ENCODE measurements around the gene USPL1.
"Not testable (repeated sequence)": the region's sequence is repeated elsewhere in the genome, so short reads cannot be mapped to it uniquely, and the experiment has no call there.

The USPL1 gene

GRCh38 chr13:30616927-30617314 lies 799 bp upstream of the USPL1 start:
- peak; percentile 92 for DNase-seq

GRCh38 chr13:30618186-30618929 lies 638 bp downstream of the USPL1 start:
- DNase-seq = peak; percentile 20

DNA sequence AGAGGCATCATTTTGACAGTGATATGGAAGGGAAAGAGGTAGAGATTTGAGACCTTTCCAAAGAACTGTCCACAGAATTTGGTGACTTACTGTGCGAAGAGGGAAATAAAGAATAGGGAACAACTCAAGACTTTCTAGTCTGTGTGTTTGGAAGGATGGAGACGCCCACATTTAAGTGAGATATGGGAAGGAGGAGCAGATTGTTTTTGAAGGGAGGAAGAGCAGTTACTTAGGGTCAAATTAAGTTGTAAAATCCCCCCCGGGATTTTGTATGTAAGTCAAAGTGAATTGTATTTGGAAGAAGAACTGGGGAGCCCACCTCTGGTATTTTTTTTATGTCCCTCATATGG lies 1.2 kb downstream of the USPL1 start:
- DNase-seq = no peak

DNA sequence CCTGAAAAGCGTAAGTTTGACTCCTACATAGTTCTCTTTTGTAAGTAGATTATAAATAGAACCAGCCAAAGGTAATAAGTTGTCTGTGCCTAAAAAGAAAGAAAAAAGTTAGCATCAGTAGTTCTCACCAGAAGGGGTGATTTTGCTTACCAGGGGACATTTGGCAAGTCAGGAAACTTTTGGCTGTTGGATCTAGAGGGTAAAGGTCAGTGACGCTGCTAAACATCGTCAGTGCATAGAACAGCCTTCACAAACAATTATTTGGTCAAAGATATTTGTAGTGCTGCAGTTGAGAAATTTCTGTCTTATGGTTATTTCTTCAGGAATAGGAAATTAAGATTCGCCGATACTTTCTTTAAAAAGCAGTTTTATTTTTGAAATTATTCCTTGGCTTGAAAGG lies 2.0 kb downstream of the USPL1 start:
- no peak for DNase-seq

- no peak for DNase-seq
Observed at GRCh38 chr13:30620941-30621340, 3.2 kb downstream of the USPL1 start.

- DNase-seq = no peak
Observed at GRCh38 chr13:30622551-30622950, 4.8 kb downstream of the USPL1 start.

- DNase-seq = no peak
Observed at GRCh38 chr13:30623392-30623791, 5.7 kb downstream of the USPL1 start.

DNA sequence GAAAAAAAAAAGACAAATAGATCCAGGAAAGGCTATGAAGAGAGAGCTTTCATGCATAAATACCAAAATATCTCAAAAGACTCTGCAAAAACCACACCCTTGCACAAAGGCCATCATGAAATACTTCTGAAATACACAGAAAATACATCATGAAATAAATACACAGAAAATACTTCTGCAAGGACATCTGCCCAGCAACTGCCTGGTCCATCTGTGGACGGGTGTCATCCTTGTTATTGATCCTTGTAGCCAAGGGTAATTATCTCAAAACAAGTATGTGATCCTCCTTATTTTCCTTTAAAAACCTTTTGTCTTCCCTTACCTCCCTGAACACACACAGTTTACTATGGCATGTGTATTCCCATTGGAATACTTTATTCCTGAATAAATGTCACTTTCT lies 6.9 kb downstream of the USPL1 start:
- no peak for DNase-seq

- no peak for DNase-seq
Observed at GRCh38 chr13:30629527-30629926, 11.8 kb downstream of the USPL1 start.

- DNase-seq = no peak
Observed at GRCh38 chr13:30633861-30634260, 16.1 kb downstream of the USPL1 start.

GRCh38 chr13:30634838-30635237 lies 17.1 kb downstream of the USPL1 start:
- no peak for DNase-seq

DNA sequence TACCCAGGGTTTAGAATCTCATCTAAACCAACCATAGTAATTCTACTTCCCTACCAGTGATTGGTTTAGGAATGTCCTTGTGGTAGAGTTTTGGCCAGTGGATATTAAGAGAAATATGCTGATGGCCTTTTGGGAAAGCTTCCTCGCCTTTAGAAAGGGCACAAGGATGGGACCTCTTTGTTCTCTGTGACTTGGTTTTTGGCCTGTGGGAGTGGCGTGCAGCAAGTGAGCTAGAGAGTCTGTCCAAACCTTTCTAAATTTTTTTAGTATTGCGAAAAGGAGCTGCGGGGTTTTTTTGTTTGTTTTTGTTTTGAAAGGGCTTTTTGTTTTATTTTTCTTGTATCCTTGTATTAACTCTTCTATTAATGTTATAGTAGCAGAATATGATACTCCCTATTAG lies 20.6 kb downstream of the USPL1 start:
- no peak for DNase-seq

DNA sequence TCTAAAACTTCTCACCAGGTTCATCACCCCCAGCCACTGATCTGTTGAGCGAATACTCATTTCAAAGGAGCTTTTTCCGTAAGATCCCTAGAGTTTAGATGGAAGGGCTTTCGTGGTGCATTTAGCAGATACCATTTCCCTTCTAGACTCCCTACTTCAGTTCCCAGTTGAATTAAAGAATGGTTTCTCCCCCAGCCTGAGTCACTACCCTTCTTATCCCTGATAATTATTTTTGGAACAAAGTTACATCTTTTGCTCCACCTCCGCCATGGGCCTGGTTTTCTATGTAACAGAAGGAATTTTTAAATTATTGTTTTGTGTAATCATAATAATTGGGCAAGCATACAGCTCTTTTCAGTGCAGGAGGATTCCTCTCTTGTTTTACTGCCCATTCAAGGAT lies 22.0 kb downstream of the USPL1 start:
- DNase-seq = no peak

GRCh38 chr13:30641173-30641572 lies 23.5 kb downstream of the USPL1 start:
- DNase-seq = not testable (repeated sequence)

- DNase-seq = no peak
Observed at GRCh38 chr13:30645629-30646028, 27.9 kb downstream of the USPL1 start.

- DNase-seq = no peak
Observed at GRCh38 chr13:30647420-30647819, 29.7 kb downstream of the USPL1 start.

- DNase-seq = no peak
Observed at GRCh38 chr13:30647824-30648521, 30.3 kb downstream of the USPL1 start.

DNA sequence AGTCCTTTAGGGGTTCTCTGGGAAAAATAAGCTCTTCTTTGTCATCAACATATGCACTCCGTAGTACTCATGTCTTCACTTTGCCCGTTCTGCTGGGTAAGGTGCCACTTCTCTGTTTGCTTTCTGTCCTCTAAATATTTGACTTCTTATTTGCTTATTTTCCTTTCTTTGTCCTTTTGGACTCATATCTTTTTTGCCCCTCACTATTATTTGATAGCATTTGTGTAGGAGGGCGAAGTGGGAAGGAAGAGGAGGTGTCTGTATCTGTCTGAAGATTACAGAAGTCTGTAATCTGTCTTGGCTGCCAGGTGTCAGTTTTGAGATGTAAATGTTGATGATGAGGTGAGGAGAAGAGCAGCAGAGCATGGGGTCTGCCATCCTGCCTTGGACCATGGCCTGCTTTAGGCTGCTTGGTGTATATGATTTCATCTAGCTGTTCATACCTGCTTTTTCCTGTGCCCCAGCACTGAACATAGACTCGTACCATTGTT lies 30.8 kb downstream of the USPL1 start:
- no peak for DNase-seq

- DNase-seq = not testable (repeated sequence)
Observed at GRCh38 chr13:30651648-30652047, 33.9 kb downstream of the USPL1 start.

GRCh38 chr13:30652746-30653386 lies 35.1 kb downstream of the USPL1 start:
- peak; percentile 50 for DNase-seq

DNA sequence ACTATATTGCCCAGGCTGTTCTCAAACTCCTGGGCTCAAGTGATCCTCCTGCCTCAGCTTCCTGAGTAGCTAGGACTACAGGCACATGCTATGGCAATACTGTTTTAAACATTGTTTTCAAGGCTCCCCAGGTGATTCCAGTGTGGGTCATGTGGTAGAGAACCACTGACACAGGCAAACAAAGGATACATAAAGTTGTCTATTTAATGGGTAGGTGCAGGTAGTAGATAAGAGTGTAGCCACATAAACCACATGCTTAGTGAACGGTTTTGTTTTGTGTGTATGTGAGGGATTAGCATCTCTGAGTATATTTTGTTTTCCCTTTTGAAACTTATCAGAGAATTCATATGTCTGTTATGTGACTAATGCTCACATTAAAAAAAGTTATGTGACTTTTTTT lies 36.7 kb downstream of the USPL1 start:
- DNase-seq = no peak

DNA sequence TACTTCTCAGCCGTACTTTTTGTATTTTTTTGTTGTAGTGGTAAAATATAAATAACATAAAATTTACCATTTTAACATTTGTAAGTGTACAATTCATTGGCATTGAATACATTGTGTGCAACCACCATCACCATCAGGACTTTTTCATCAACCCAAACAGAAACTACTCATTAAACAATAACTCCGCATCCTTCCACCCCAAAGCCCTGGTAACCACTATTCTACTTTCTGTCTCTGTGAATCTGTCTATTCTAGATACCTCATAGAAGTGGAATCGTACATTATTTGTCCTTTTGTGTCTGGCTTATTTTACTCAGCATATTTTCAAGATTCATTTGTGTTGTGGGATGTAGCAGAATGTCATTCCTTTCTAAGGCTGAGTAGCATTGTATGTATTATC lies 38.5 kb downstream of the USPL1 start:
- no peak for DNase-seq

DNA sequence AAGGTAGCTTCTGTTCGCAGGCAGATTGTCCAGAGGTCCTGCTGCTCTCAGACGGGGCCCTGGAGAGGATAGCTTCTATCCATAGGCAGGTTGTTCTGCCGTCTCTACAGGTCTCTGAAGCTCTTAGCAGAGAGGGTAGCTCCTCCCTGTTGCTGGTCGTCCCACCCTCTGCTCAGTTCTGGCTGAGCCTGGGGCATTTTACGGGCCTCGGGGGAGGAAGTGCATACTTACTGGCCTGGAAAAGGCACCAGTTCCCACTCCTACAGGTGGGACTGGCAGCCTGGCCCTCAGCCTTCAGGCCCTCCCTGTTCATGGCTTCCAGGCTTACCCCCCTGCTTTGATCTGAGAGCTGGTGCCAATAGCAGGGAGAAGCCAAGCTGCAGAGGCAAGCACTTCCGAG lies 42.3 kb downstream of the USPL1 start:
- DNase-seq = no peak

DNA sequence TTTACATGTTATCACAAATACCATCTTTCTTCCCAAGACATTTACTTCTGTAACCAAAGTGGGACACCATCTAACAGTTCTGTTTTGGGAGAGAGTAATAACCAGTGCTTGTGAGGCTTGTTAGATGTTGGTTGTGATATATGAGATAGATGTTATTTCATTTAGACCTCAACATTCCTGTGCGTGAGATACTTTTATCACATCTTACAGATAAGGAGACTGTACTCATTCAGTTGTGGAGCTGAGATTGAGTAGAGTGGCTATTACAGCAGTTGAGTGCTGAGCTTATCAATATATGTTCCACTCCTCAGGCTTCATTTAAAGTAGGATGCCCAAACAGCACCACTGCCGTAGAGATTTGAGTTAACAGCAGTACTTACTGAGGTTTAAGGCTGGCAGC lies 43.1 kb downstream of the USPL1 start:
- no peak for DNase-seq
